GM21447 (cell line): ENCODE measurements around the gene RTBDN.
"Not testable (repeated sequence)": the region's sequence is repeated elsewhere in the genome, so short reads cannot be mapped to it uniquely, and the experiment has no call there.

Experiments
- ATAC-seq: cut with Tn5 transposase; IDR thresholded peaks from one replicate; pipeline ENCODE4 v1.9.1; 2021; ENCODE audit not compliant: unreplicated experiment

RTBDN gene

GRCh38 chr19:12825254-12826131, 8.9 kb downstream of the RTBDN start:
- no peak for ATAC-seq

GRCh38 chr19:12821761-12822160, 12.6 kb downstream of the RTBDN start:
- ATAC-seq, result no peak

- not testable (repeated sequence) for ATAC-seq
Observed at GRCh38 chr19:12817810-12818209, 16.6 kb downstream of the RTBDN start.

- ATAC-seq, result not testable (repeated sequence)
Observed at GRCh38 chr19:12817188-12817587, 17.2 kb downstream of the RTBDN start.

- ATAC-seq, result no peak
Observed at GRCh38 chr19:12815088-12815487, 19.3 kb downstream of the RTBDN start.

- ATAC-seq, result peak; percentile 72
Observed at GRCh38 chr19:12806242-12807081, 27.9 kb downstream of the RTBDN start, which contains the start of gene RNASEH2A. Gene RNASEH2A (plus strand): TSS chr19:12806584. CDS start chr19:12806674, 90 bp downstream.

- ATAC-seq, result no peak
Observed at GRCh38 chr19:12804051-12804450, 30.3 kb downstream of the RTBDN start.

- ATAC-seq, result no peak
Observed at GRCh38 chr19:12802267-12803106, 31.9 kb downstream of the RTBDN start.

GRCh38 chr19:12801466-12802266, 32.7 kb downstream of the RTBDN start, which contains the start of the genes PRDX2 and THSD8:
Gene PRDX2 (minus strand): TSS chr19:12801800. CDS start chr19:12801261, 539 bp downstream.
Gene THSD8 (plus strand): TSS chr19:12802069. CDS start chr19:12802072, 3 bp downstream.
- no peak for ATAC-seq

- ATAC-seq, result no peak
Observed at GRCh38 chr19:12800923-12801465, 33.4 kb downstream of the RTBDN start.

GRCh38 chr19:12800466-12800770, 34.0 kb downstream of the RTBDN start:
- no peak for ATAC-seq

GRCh38 chr19:12799742-12800465, 34.5 kb downstream of the RTBDN start:
- ATAC-seq, result no peak

GRCh38 chr19:12797607-12798006, 36.8 kb downstream of the RTBDN start:
- not testable (repeated sequence) for ATAC-seq

- no peak for ATAC-seq
Observed at GRCh38 chr19:12797141-12797587, 37.2 kb downstream of the RTBDN start.

- no peak for ATAC-seq
Observed at GRCh38 chr19:12796146-12797071, 38.0 kb downstream of the RTBDN start.

- no peak for ATAC-seq
Observed at GRCh38 chr19:12794971-12795381, 39.4 kb downstream of the RTBDN start.

- ATAC-seq, result no peak
Observed at GRCh38 chr19:12794196-12794941, 40.0 kb downstream of the RTBDN start.
